Colonic mucosa (tissue), 4 donors: Measurements from ENCODE around the gene SOX1. TPM values are rescaled to one million over a fixed set of nuclear protein-coding genes. Genes with fewer than 3 reads are reported as not detected.

Source experiments
- DNase-seq: peaks from one replicate; pipeline ENCODE4 v3.0.0-alpha.2; 2020
- H3K27ac ChIP-seq: fragments of 200-600 bp; one replicate; pipeline ENCODE4 v1.8.0; 2021
- H3K27me3 ChIP-seq: fragments of 200-600 bp; one replicate; pipeline ENCODE4 v1.8.0; 2021
- H3K36me3 ChIP-seq: fragments of 200-600 bp; one replicate; pipeline ENCODE4 v1.8.0; 2021
- H3K4me1 ChIP-seq: fragments of 200-600 bp; one replicate; pipeline ENCODE4 v1.8.0; 2021; ENCODE audit warnings: mild to moderate bottlenecking
- H3K4me3 ChIP-seq: fragments of 200-600 bp; one replicate; pipeline ENCODE4 v1.8.0; 2021
- H3K9ac ChIP-seq, 2 donors: one replicate each; pipeline ENCODE4 v1.7.0; 2013; ENCODE audit warnings: control low read depth in 2 of 2, low read depth in 2 of 2, low read length in 2 of 2
- H3K9me3 ChIP-seq: fragments of 200-600 bp; one replicate; pipeline ENCODE4 v1.8.0; 2021
- CTCF ChIP-seq: fragments of 200-600 bp; IDR thresholded peaks from one replicate; pipeline ENCODE4 v1.8.0; 2022; ENCODE audit warnings: antibody characterized with exemption, mild to moderate bottlenecking
- intact Hi-C: fragments of 100-400 bp; cut with DNase I; formaldehyde crosslinking; loops from one replicate; pipeline ENCODE4 v1.14.1; 2022
- total RNA-seq, 2 donors: library from RNA; stranded (reverse); fragmentation: NEBNext Ultra II Directional in 1 of 2; extraction: Animal tissue kit (Norgen Biotek cat#: 25700) in 1 of 2; gene quantifications; one replicate each; pipeline ENCODE4 v1.2.1, GENCODE V29; 2021
- donor health status: healthy.
- donor health status: DM: no; HTN: no; CAD: no.
- donor health status: DM: no; HTN: no; CAD: no.

The SOX1 gene
- total RNA-seq, 2 donors from 2014 or later: not detected

GRCh38 chr13:112053167-112053743 is 13.7 kb upstream of the SOX1 start:
- Histone ChIP-seq H3K4me3 (no peak overlapping the region), H3K27ac (no peak overlapping the region), H3K4me1 (no peaks in the 10 kb centered on the region), H3K36me3 (no peaks in the 10 kb centered on the region), H3K27me3 (peaks cover 76% of the 10 kb centered on the region), H3K9ac (no peak overlapping the region), H3K9me3 (no peaks in the 10 kb centered on the region)
- DNase-seq: no peak
- intact Hi-C loops: no loop called here
- no peak for TF ChIP-seq CTCF

GRCh38 chr13:112053744-112054615 is 13.0 kb upstream of the SOX1 start:
- no peak for DNase-seq
- TF ChIP-seq CTCF: no peak
- Histone ChIP-seq H3K36me3 (no peaks in the 10 kb centered on the region), H3K9ac (no peak overlapping the region), H3K4me3 (no peak overlapping the region), H3K4me1 (no peaks in the 10 kb centered on the region), H3K9me3 (no peaks in the 10 kb centered on the region), H3K27ac (no peak overlapping the region), H3K27me3 (peaks cover 83% of the 10 kb centered on the region)
- intact Hi-C loops: no loop called here

- Histone ChIP-seq H3K36me3 (no peaks in the 10 kb centered on the region), H3K27ac (no peak overlapping the region), H3K4me3 (no peak overlapping the region), H3K4me1 (no peaks in the 10 kb centered on the region), H3K9me3 (no peaks in the 10 kb centered on the region), H3K27me3 (peaks cover 89% of the 10 kb centered on the region), H3K9ac (no peak overlapping the region)
- no peak for DNase-seq
- intact Hi-C loops: no loop called here
- no peak for TF ChIP-seq CTCF
Measured at GRCh38 chr13:112054616-112055015, 12.3 kb upstream of the SOX1 start.

GRCh38 chr13:112055036-112055914 is 11.7 kb upstream of the SOX1 start:
- Histone ChIP-seq H3K36me3 (no peaks in the 10 kb centered on the region), H3K27me3 (peaks cover 96% of the 10 kb centered on the region), H3K4me3 (no peak overlapping the region), H3K4me1 (no peaks in the 10 kb centered on the region), H3K9ac (no peak overlapping the region), H3K9me3 (no peaks in the 10 kb centered on the region), H3K27ac (no peak overlapping the region)
- DNase-seq: no peak
- intact Hi-C loops: no loop called here
- no peak for TF ChIP-seq CTCF

GRCh38 chr13:112055915-112056269 is 11.1 kb upstream of the SOX1 start:
- Histone ChIP-seq H3K4me1 (no peaks in the 10 kb centered on the region), H3K36me3 (no peaks in the 10 kb centered on the region), H3K4me3 (no peak overlapping the region), H3K27me3 (peaks cover 98% of the 10 kb centered on the region), H3K27ac (no peak overlapping the region), H3K9me3 (no peaks in the 10 kb centered on the region), H3K9ac (no peak overlapping the region)
- no peak for DNase-seq
- no peak for TF ChIP-seq CTCF
- intact Hi-C loops: no loop called here
